GM23338 (cell line): ENCODE data around the gene WT1. TPM values are rescaled to one million over a fixed set of nuclear protein-coding genes. Genes with fewer than 3 reads are reported as not detected.

ENCODE experiments used
- ATAC-seq: fragments of 200-7000 bp; cut with Tn5 transposase; 3 replicates; pipeline ENCODE4 v1.9.1; 2020
- DNase-seq: peaks from one replicate; pipeline ENCODE4 v3.0.0-alpha.2; 2015; ENCODE audit warnings: low spot score
- H2AFZ ChIP-seq: fragments of 200-600 bp; sonication (generic); 2 replicates; pipeline ENCODE4 v1.8.0; 2016; ENCODE audit warnings: antibody characterized with exemption, mild to moderate bottlenecking, moderate library complexity
- H3F3A ChIP-seq: fragments of 200-600 bp; sonication (generic); replicated peaks from 2 replicates; pipeline ENCODE4 v1.8.0; 2017; ENCODE audit warnings: antibody characterized with exemption, mixed run types, low read depth
- H3K27ac ChIP-seq: fragments of 200-600 bp; sonication (generic); 2 replicates; pipeline ENCODE4 v1.6.1; 2016; ENCODE audit warnings: low read depth
- H3K27me3 ChIP-seq: fragments of 200-600 bp; sonication (generic); 2 replicates; pipeline ENCODE4 v1.8.0; 2016; ENCODE audit warnings: mild to moderate bottlenecking, mixed run types, moderate library complexity; ENCODE audit not compliant: insufficient read depth
- H3K36me3 ChIP-seq: fragments of 200-600 bp; sonication (generic); 2 replicates; pipeline ENCODE4 v1.8.0; 2016; ENCODE audit warnings: mild to moderate bottlenecking; ENCODE audit not compliant: insufficient read depth
- H3K4me1 ChIP-seq: fragments of 200-600 bp; sonication (generic); 2 replicates; pipeline ENCODE4 v1.8.0; 2016; ENCODE audit warnings: mild to moderate bottlenecking, moderate library complexity; ENCODE audit not compliant: insufficient read depth
- H3K4me2 ChIP-seq: fragments of 200-600 bp; sonication (generic); 2 replicates; pipeline ENCODE4 v1.7.1; 2017; ENCODE audit warnings: mixed run types
- H3K4me3 ChIP-seq: fragments of 200-600 bp; sonication (generic); 2 replicates; pipeline ENCODE4 v1.6.1; 2016; ENCODE audit warnings: mixed run types
- H3K79me2 ChIP-seq: fragments of 200-600 bp; sonication (generic); replicated peaks from 2 replicates; pipeline ENCODE4 v1.8.0; 2017; ENCODE audit warnings: mild to moderate bottlenecking; ENCODE audit not compliant: insufficient read depth
- H3K9me2 ChIP-seq: fragments of 200-600 bp; sonication (generic); 2 replicates; pipeline ENCODE4 v1.8.0; 2017; ENCODE audit not compliant: insufficient read depth
- H4K20me1 ChIP-seq: fragments of 200-600 bp; sonication (generic); replicated peaks from 2 replicates; pipeline ENCODE4 v1.8.0; 2017; ENCODE audit warnings: mild to moderate bottlenecking; ENCODE audit not compliant: insufficient read depth
- H3K27ac Mint-ChIP-seq: 2 replicates; pipeline ENCODE4 v1.8.0; 2020; ENCODE audit warnings: inconsistent platforms, mild to moderate bottlenecking, moderate library complexity, mixed read lengths
- H3K27me3 Mint-ChIP-seq: 3 replicates; pipeline ENCODE4 v1.8.0; 2022; ENCODE audit warnings: low read depth, mild to moderate bottlenecking, moderate library complexity, mixed read lengths, inconsistent platforms; ENCODE audit not compliant: insufficient read depth, poor library complexity
- H3K36me3 Mint-ChIP-seq: 3 replicates; pipeline ENCODE4 v1.8.0; 2021; ENCODE audit warnings: low read depth, mild to moderate bottlenecking, inconsistent platforms, moderate library complexity, mixed read lengths
- H3K4me1 Mint-ChIP-seq: 3 replicates; pipeline ENCODE4 v1.8.0; 2020; ENCODE audit warnings: mild to moderate bottlenecking, inconsistent platforms, mixed read lengths
- H3K4me3 Mint-ChIP-seq: 3 replicates; pipeline ENCODE4 v1.8.0; 2021; ENCODE audit warnings: moderate library complexity, mild to moderate bottlenecking, inconsistent platforms, mixed read lengths
- H3K9me3 Mint-ChIP-seq: 3 replicates; pipeline ENCODE4 v1.8.0; 2020; ENCODE audit warnings: moderate library complexity, mild to moderate bottlenecking, inconsistent platforms, mixed read lengths
- CREB1 ChIP-seq: fragments of 250-450 bp; sonication (Bioruptor Pico); IDR thresholded peaks from 2 replicates; pipeline ENCODE4 v1.5.0; 2020; ENCODE audit warnings: low read depth, mild to moderate bottlenecking, moderate library complexity
- EZH2phosphoT487 ChIP-seq: fragments of 200-600 bp; sonication (generic); IDR thresholded peaks from one replicate; pipeline ENCODE4 v1.8.1; 2018; ENCODE audit warnings: antibody characterized with exemption; ENCODE audit not compliant: unreplicated experiment
- JUNB ChIP-seq: IDR thresholded peaks from one replicate; pipeline ENCODE4 v1.6.1; 2016; ENCODE audit warnings: antibody characterized with exemption; ENCODE audit not compliant: unreplicated experiment
- NANOG ChIP-seq: IDR thresholded peaks from 2 replicates; pipeline ENCODE4 v1.6.1; 2016; ENCODE audit warnings: antibody characterized with exemption, borderline replicate concordance
- POLR2AphosphoS5 ChIP-seq: IDR thresholded peaks from 2 replicates; pipeline ENCODE4 v1.6.1; 2016; ENCODE audit warnings: antibody characterized with exemption, low read depth
- REST ChIP-seq: IDR thresholded peaks from one replicate; pipeline ENCODE4 v1.6.1; 2018; ENCODE audit warnings: antibody characterized with exemption; ENCODE audit not compliant: unreplicated experiment
- STAT1 ChIP-seq: IDR thresholded peaks from one replicate; pipeline ENCODE4 v1.6.1; 2016; ENCODE audit warnings: antibody characterized with exemption; ENCODE audit not compliant: unreplicated experiment
- ZNF114 ChIP-seq: fragments of 250-450 bp; sonication (Bioruptor Pico); IDR thresholded peaks from 2 replicates; pipeline ENCODE4 v1.5.0; 2020; ENCODE audit warnings: mild to moderate bottlenecking, moderate library complexity
- ZNF331 ChIP-seq: fragments of 250-450 bp; sonication (Bioruptor Pico); IDR thresholded peaks from 2 replicates; pipeline ENCODE4 v1.5.0; 2020; ENCODE audit warnings: low read depth, mild to moderate bottlenecking, moderate library complexity
- ZNF462 ChIP-seq: fragments of 250-450 bp; sonication (Bioruptor Pico); IDR thresholded peaks from 2 replicates; pipeline ENCODE4 v1.5.0; 2020; ENCODE audit warnings: mild to moderate bottlenecking, moderate library complexity
- polyA plus RNA-seq: library from polyadenylated mRNA; unstranded; fragments of >200 nt; fragmentation: Nextera tagmentation; extraction: Ambion mirVana; gene quantifications from 2 replicates; pipeline ENCODE4 v1.2.1, GENCODE V29; 2016
- total RNA-seq: library from RNA; depleted of rRNA; stranded (reverse); fragments of >200 nt; shearing (Covaris generic); gene quantifications from 2 replicates; pipeline ENCODE4 v1.2.3, GENCODE V29; 2014
- TF ChIP-seq, protein P1 (sequence below): IDR thresholded peaks from 2 replicates; pipeline ENCODE4 v1.6.1; 2016; ENCODE audit warnings: antibody characterized with exemption

WT1 gene
- total and polyA plus RNA-seq, 2 experiments from 2014 or later: 0.21 TPM; not detected in 1

GRCh38 chr11:32420139-32420538 lies 15.2 kb downstream of the WT1 start (continued):
- TF ChIP-seq, protein P1, sequence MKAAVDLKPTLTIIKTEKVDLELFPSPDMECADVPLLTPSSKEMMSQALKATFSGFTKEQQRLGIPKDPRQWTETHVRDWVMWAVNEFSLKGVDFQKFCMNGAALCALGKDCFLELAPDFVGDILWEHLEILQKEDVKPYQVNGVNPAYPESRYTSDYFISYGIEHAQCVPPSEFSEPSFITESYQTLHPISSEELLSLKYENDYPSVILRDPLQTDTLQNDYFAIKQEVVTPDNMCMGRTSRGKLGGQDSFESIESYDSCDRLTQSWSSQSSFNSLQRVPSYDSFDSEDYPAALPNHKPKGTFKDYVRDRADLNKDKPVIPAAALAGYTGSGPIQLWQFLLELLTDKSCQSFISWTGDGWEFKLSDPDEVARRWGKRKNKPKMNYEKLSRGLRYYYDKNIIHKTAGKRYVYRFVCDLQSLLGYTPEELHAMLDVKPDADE: no peak
- no peak for TF ChIP-seq JUNB

DNA sequence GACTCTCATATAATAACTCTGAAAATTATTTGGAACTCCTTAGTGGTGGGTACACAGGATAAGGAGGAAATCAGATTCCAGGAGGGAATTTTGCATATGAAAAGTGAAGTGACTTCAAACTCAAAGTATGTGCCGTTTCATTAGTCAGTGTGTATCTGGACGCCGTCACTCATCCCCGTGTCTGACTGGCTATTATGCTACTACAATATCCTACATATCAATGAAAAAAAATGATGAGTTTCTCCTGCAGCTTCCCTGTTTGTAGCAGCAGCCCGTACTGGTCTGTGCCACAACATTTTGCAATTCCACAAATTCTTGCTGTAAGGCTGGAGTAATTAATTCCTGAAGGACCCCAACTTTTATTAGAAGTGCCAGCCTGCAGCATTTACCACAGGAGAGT lies 16.5 kb downstream of the WT1 start:
- Histone ChIP-seq H3K27me3 (peaks cover 20% of the 10 kb centered on the region), H3K4me2 (peak overlapping the region; percentile 59; the same call in 1 of the 2 replicates), H3F3A (no peaks in the 10 kb centered on the region), H3K4me1 (peaks cover 25% of the 10 kb centered on the region), H4K20me1 (no peaks in the 10 kb centered on the region), H3K79me2 (no peaks in the 10 kb centered on the region), H3K36me3 (no peaks in the 10 kb centered on the region), H3K27ac (no peak overlapping the region), H3K4me3 (no peak overlapping the region), H3K9me2 (0 out of 2 replicates have a peak, but pooled peaks cover 3% of the 10 kb centered on the region), H2AFZ (no peak overlapping the region)
- Mint-ChIP-seq H3K27ac (no peak overlapping the region), H3K4me3 (no peak overlapping the region), H3K4me1 (peaks cover 29% of the 10 kb centered on the region), H3K36me3 (no peaks in the 10 kb centered on the region), H3K27me3 (peaks cover 7% of the 10 kb centered on the region), H3K9me3 (no peaks in the 10 kb centered on the region)
- DNase-seq (no peak), ATAC-seq (no peak)
- TF ChIP-seq JUNB: no peak

DNA sequence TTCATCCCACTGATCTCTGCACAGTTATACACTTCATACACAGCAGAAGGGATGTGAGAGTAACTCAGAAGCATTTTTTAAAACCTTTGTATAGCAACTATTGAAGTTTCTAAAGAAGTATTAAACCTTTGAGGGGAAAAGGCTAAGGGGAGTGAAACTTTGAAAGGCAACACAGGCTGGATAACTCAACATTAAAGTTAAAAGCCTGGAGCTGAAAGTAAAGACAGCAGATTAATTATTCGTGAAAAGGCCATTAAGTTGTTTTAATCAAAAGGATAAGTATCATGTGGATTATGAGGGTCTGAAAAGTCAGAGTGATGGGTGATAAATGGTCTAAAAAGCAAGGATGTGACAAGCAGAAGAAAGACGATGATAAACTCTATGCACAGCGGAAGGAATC lies 17.5 kb downstream of the WT1 start:
- Mint-ChIP-seq H3K27me3 (peaks cover 6% of the 10 kb centered on the region), H3K27ac (no peak overlapping the region)
- TF ChIP-seq POLR2AphosphoS5 (no peak), CREB1 (CRISPR knock-in tag) (no peak), NANOG (no peak), ZNF462 (CRISPR knock-in tag) (no peak), STAT1 (no peak), REST (no peak), ZNF331 (CRISPR knock-in tag) (no peak), EZH2phosphoT487 (no peak), ZNF114 (no peak)

More for the DNA sequence above, 17.5 kb downstream of the WT1 start:
- no peaks in the 10 kb centered on the region for H3K36me3 ChIP-seq
- H4K20me1 ChIP-seq: no peaks in the 10 kb centered on the region
- Mint-ChIP-seq H3K9me3 (no peaks in the 10 kb centered on the region), H3K4me1 (peaks cover 29% of the 10 kb centered on the region), H3K36me3 (no peaks in the 10 kb centered on the region), H3K4me3 (no peak overlapping the region)
- peaks cover 10% of the 10 kb centered on the region; the same call in 1 of the 2 replicates for H3K27me3 ChIP-seq
- no peak overlapping the region for H3K27ac ChIP-seq
- 0 out of 2 replicates have a peak, but pooled peaks cover 3% of the 10 kb centered on the region for H3K9me2 ChIP-seq
- no peak overlapping the region for H2AFZ ChIP-seq
- peaks cover 25% of the 10 kb centered on the region for H3K4me1 ChIP-seq
- ATAC-seq (no peak), DNase-seq (no peak)
- H3F3A ChIP-seq: no peaks in the 10 kb centered on the region
- H3K4me3 ChIP-seq: no peak overlapping the region
- H3K4me2 ChIP-seq: no peak overlapping the region
- no peaks in the 10 kb centered on the region for H3K79me2 ChIP-seq
